NCI-H1092 treated with DMSO at 0.1 percent for 48 hours (cell line): ENCODE results near the gene BIK.
"Not testable (repeated sequence)": the region's sequence is repeated elsewhere in the genome, so short reads cannot be mapped to it uniquely, and the experiment has no call there.

Experiments
- DNase-seq: peaks from one replicate; lab custom pipeline; 2025; lab: John Stamatoyannopoulos, UW

Gene BIK

GRCh38 chr22:43104950-43105349 lies 5.6 kb upstream of the BIK start:
- DNase-seq: not testable (repeated sequence)

GRCh38 chr22:43106302-43106701 lies 4.2 kb upstream of the BIK start:
- no peak for DNase-seq

- no peak for DNase-seq
Measured at GRCh38 chr22:43109511-43109910, 1.0 kb upstream of the BIK start.

GRCh38 chr22:43109921-43110443 lies 568 bp upstream of the BIK start:
- no peak for DNase-seq

GRCh38 chr22:43110927-43111623 lies 525 bp downstream of the BIK start:
- no peak for DNase-seq

- no peak for DNase-seq
Measured at GRCh38 chr22:43113526-43114251, 3.1 kb downstream of the BIK start.

- DNase-seq: no peak
Measured at GRCh38 chr22:43114958-43115357, 4.4 kb downstream of the BIK start.

- DNase-seq: no peak
Measured at GRCh38 chr22:43116932-43117331, 6.4 kb downstream of the BIK start.

GRCh38 chr22:43118024-43118849 lies 7.7 kb downstream of the BIK start:
- DNase-seq: no peak

GRCh38 chr22:43118953-43119458 lies 8.5 kb downstream of the BIK start:
- no peak for DNase-seq

- DNase-seq: no peak
Measured at GRCh38 chr22:43126501-43127165, 16.1 kb downstream of the BIK start.

GRCh38 chr22:43127166-43127908 lies 16.8 kb downstream of the BIK start:
- DNase-seq: no peak

- DNase-seq: no peak
Measured at GRCh38 chr22:43128116-43128515, 17.6 kb downstream of the BIK start.

- no peak for DNase-seq
Measured at GRCh38 chr22:43128928-43129424, 18.4 kb downstream of the BIK start.

- no peak for DNase-seq
Measured at GRCh38 chr22:43129426-43130425, 19.2 kb downstream of the BIK start.

- no peak for DNase-seq
Measured at GRCh38 chr22:43131773-43132501, 21.4 kb downstream of the BIK start.

- DNase-seq: no peak
Measured at GRCh38 chr22:43133401-43133800, 22.9 kb downstream of the BIK start.

GRCh38 chr22:43134553-43134952 lies 24.0 kb downstream of the BIK start:
- DNase-seq: no peak

- no peak for DNase-seq
Measured at GRCh38 chr22:43135565-43135964, 25.0 kb downstream of the BIK start.
